Epithelial cell of proximal tubule (primary cell): ENCODE measurements around the gene VWA1. TPM values are rescaled to one million over a fixed set of nuclear protein-coding genes. Genes with fewer than 3 reads are reported as not detected.
"Not testable (repeated sequence)": the region's sequence is repeated elsewhere in the genome, so short reads cannot be mapped to it uniquely, and the experiment has no call there.

Experiments used
- DNase-seq: peaks from one replicate; pipeline ENCODE4 v3.0.0-alpha.2; 2011; ENCODE audit warnings: low read depth
- H3K4me3 ChIP-seq: 2 replicates; pipeline ENCODE4 v1.5.1; 2011; ENCODE audit warnings: low read depth, mild to moderate bottlenecking, low read length
- total RNA-seq: library from RNA; depleted of rRNA; stranded (reverse); fragments of >200 nt; gene quantifications from 2 replicates; pipeline ENCODE4 v1.2.3, GENCODE V29; 2015
- TF ChIP-seq, protein P1 (sequence below): conservative IDR thresholded peaks from 2 replicates; pipeline ENCODE4 v1.5.1; 2012; ENCODE audit warnings: low read depth, mild to moderate bottlenecking, low read length

The VWA1 gene
- total RNA-seq, 1 donor from 2014 or later: 56.3 TPM

DNA sequence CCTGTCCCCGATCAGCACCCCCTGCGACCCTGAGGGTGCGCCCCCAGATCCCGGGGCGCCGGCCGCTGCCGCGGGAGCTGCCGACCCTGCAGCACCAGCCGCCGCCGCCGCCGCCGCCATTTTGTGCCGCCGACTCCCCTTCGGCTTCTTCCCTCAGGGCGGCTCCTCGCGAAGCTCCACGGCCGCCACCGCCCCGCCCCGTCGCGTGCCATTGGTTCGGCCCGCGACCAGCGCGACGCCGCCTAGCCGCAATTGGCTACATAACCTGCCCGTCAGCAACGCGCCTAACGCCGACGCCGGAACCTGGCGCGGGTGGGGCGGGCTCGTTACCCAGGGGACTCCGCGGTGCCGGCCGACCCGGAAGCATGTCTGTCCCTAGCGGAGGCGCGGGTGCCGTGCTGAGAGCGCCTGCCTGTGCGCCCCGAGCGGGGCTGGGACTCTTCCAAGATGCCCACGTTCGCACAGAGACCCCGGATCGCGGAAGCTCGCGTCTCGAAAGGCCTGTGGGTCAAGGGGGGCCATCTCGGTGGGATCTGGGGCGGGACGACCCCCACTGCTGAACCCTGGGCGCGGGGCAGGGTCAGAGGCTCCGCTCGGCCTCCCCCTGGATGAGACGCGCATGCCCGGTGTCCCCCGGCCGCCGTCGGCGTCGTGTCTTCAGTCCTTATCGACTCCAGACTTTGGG lies 36.2 kb upstream of the VWA1 start, which contains the start of gene CCNL2:
Gene CCNL2 (minus strand): TSS at position 149 of the 685 bp plus-strand sequence. CDS start 29 bp downstream, at position 120.
- peak within 1 kb of the TSS; percentile 99 for H3K4me3 ChIP-seq
- peak; percentile 52 for DNase-seq
- TF ChIP-seq, protein P1, sequence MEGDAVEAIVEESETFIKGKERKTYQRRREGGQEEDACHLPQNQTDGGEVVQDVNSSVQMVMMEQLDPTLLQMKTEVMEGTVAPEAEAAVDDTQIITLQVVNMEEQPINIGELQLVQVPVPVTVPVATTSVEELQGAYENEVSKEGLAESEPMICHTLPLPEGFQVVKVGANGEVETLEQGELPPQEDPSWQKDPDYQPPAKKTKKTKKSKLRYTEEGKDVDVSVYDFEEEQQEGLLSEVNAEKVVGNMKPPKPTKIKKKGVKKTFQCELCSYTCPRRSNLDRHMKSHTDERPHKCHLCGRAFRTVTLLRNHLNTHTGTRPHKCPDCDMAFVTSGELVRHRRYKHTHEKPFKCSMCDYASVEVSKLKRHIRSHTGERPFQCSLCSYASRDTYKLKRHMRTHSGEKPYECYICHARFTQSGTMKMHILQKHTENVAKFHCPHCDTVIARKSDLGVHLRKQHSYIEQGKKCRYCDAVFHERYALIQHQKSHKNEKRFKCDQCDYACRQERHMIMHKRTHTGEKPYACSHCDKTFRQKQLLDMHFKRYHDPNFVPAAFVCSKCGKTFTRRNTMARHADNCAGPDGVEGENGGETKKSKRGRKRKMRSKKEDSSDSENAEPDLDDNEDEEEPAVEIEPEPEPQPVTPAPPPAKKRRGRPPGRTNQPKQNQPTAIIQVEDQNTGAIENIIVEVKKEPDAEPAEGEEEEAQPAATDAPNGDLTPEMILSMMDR: peak; percentile 48

DNA sequence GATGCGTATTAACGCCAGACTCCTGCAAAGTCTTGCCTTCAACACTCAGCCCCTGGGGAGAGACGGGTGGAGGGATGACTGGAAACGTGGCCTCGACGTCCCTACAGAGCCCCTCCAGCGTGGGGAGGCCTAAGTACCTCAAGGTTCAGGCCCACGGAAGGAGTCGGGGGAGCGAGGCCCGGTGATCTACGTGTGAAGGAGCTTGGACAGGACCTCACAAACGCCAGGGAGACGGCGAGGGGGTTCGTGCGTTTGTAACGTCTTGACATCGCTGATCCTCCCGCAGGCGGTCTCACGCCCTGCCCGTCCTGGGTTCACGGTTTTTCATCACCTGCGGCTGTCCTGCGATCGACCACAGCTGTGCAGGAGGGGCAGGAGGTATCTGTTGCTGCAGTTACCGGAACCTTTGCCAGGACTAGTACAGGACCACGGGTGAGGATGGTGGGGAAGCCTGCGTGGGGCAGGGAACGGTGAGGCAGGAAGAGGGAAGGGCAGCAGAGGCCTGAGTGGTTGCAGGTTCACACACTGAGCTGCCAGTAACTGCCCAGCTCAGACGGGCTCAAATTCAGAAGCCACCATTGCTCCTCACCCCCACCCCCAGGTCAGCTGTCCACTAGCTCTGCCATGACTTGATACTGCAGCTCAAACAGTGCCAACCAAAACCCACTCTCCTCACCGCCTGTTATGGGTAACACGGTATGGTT lies 35.5 kb upstream of the VWA1 start:
- no peak for DNase-seq

DNA sequence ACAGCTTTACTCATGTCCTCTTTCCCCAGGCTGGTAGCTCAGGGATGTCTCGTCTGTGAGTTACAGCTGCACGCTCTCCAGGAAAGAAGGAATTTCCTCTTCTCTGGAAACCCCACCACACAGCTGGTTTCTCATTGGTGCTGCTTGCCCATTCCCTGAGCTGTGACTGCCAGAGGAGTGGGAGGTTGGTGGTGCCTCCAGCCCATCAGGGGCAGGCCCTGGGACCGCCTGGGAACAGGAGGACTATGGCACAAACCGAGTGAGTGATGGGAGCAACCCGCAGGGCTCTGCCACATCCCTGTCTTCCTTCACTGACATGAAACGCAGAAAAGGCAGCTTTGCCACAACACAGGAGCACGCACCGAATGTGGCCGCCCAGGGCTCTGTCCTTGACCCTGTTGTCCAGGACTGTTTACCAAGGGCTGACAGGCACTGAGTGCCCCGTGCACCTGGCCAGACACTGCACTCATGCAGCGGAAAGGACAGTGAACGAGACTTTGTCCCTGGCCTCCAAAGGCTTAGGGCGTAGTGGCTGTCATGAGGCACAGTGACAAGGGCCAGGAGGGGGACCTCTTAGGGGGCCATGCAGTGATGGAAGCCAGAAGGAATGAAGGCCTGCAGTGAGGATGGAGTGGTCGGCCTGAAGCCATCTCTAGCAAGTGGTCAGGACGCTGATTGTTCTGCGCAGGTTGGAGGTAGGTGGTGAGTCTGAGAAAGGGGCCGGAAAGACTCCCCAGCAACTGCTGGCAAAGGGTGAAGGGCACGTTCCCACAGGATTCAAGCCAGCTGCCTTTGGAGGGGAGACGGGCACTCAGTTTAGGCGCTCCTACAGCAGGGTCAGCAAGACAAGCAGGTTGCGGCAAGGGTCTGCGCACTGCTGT lies 34.7 kb upstream of the VWA1 start:
- peak overlapping the region; percentile 99 for H3K4me3 ChIP-seq
- DNase-seq: no peak
- TF ChIP-seq, protein P1: no peak

More for the DNA sequence above, 35.5 kb upstream of the VWA1 start:
- TF ChIP-seq, protein P1: no peak
- H3K4me3 ChIP-seq: peak overlapping the region; percentile 99

DNA sequence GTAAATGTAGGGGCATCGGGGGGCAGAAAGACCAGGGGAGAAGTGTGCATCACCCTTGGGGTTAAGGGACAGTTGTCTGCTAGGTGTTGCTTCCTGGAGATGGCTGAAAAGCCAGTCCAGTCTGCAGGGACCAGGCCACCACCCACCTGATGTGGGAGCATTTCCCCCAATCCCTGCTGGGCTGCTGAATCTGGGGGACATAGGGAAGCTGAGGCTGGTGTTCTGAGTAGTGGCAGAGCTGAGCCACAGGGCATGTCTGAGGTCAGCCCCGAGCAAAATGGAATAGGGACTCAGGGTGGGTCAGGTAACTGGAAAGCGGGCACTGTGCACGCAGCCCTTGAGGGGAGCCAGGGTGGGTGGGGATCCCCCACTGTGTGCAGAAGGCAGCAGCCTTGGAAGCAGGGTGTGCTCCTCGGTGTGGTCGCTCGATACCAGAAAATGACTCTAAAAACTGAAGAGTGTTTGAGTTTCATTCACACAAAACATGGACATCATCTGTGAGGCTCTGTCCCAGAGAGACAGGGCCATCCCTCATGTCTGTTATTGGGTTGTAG lies 34.0 kb upstream of the VWA1 start:
- H3K4me3 ChIP-seq: no peak overlapping the region
- DNase-seq: no peak
- TF ChIP-seq, protein P1: no peak

DNA sequence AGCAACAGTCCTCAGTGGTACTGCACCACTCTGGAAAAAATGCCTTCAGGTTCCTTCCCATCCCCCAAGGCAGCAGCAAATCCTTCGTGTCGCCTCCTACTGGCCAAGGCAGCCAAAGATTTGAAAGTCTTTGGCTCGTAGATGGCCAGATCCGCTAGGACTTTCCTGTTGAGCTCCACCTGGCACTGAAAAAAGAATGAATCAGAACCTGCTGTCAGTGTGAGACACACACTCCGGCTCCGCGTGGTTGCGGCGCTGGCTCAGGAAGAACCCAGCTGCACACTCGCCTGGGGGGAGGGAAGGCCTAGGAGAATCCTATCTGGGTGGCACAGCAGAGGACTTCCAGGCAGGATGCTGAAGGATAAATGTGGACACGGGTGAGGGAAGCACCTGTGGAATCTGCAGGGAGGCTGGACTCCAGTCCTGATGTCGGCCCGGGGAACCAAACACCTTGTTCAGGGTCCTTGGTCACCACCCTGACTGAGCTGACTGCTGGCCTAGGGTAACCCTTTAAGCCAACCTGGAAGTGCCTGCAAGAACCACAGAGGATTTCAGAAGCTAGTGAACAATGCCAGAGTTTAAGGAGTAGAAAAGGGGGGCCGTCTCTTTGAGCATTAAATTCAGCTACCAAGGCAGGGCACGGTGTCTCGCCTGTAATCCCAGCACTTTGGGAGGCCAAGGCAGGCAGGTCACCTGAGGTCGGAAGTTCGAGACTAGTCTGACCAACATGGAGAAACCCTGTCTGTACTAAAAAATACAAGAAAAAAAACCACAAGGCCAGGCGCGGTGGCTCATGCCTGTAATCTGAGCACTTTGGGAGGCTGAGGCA lies 33.2 kb upstream of the VWA1 start:
- TF ChIP-seq, protein P1: peak; percentile 89
- no peak for DNase-seq
- H3K4me3 ChIP-seq: no peak overlapping the region

DNA sequence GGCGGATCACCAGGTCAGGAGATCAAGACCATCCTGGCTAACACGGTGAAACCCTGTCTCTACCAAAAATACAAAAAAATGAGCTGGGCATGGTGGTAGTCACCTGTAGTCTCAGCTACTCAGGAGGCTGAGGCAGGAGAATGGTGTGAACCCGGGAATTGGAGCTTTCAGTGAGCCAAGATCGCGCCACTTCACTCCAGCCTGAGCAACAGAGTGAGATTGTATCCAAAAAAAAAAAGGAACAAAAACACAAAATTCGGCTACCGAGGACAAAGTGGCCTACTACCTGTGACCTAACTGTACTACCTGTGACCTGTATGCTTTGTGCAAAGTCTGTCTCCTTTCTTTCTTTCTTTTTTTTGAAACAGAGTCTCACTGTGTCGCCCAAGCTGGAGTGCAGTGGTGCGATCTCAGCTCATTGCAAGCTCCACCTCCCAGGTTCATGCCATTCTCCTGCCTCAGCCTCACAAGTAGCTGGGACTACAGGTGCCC lies 32.5 kb upstream of the VWA1 start:
- DNase-seq, H3K4me3 ChIP-seq: not testable (repeated sequence)
